Uterus (tissue), 2 donors: ENCODE results near the gene WDPCP.
"Not testable (repeated sequence)": the region's sequence is repeated elsewhere in the genome, so short reads cannot be mapped to it uniquely, and the experiment has no call there.

ENCODE experiments used
- CTCF ChIP-seq, 4 experiments: fragments of 200-600 bp in 2 of 4; fragments of 450-650 bp in 2 of 4; sonication (generic) in 2 of 4; IDR thresholded peaks; one replicate each; pipeline ENCODE4 v1.5.1; 2016 to 2019; ENCODE audit warnings: antibody characterized with exemption in 4 of 4, mild to moderate bottlenecking in 2 of 4, moderate library complexity in 1 of 4
- POLR2A ChIP-seq, 2 donors: fragments of 450-650 bp; IDR thresholded peaks; one replicate each; pipeline ENCODE4 v1.6.1; 2016; ENCODE audit warnings: antibody characterized with exemption in 2 of 2, mild to moderate bottlenecking in 1 of 2, moderate library complexity in 1 of 2

- TF ChIP-seq CTCF, POLR2A (IDR thresholded peaks at IDR 0.05): not testable (repeated sequence)
These were observed 30.5 kb downstream of the WDPCP start for GRCh38 chr2:63557819-63558218.
